ENCODE measurements around the gene LSM14A. TPM values are rescaled to one million over a fixed set of nuclear protein-coding genes. Genes with fewer than 3 reads are reported as not detected.
A peak's percentile ranks its signal among the peaks of the same experiment; 100 is the strongest.

The LSM14A gene
- total RNA-seq, 2 experiments from 2014 or later, result 182 to 189 TPM

DNA sequence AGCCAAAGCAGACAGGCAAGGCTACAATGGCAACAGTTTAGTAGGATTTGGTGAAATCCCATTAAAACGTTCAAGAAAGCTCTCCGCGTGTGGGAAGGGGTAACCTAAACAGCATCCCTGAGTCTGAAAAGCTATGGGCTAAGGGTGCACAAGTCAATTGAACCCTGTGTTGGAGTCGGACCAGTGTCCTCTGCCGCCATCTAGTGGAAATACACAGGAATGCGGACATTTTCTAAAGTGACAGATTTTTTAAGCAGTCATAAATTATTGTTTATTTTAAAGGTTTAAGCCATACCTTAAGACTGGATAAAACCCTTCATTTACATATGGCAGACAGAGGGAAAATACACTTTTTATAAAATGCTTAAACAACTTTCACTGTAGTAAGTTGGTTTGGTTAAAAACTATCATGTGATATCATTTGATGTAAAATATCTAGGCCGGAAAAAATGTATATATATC is 26.5 kb upstream of the LSM14A start:
- no peaks in the 10 kb centered on the region for H3K9me3 ChIP-seq (ENCODE audit: low read length)
- no TSS peak for BruUV-seq (replicated peaks)
- H3K4me3 ChIP-seq (ENCODE audit: low read depth, low read length, poor library complexity, severe bottlenecking), result no peak overlapping the region
- H3K4me2 ChIP-seq (ENCODE audit: low read length), result no peak overlapping the region
- no peak overlapping the region for H2AFZ ChIP-seq (ENCODE audit: low read length)
- peak; percentile 71 for DNase-seq (ENCODE audit: low spot score)
- ChIA-PET CTCF (ENCODE audit: unreplicated experiment) (interaction anchor here (1.0 to 1.1 kb wide), 2 partner anchors 26 to 56 kb away, joined by 3 to 4 read pairs; no protein-coding TSS in a partner anchor), POLR2A (interaction anchor here (1.0 kb wide), 1 partner anchor 9 kb away, joined by 4 read pairs; no protein-coding TSS in a partner anchor)
- no peak overlapping the region for H3K27ac ChIP-seq (ENCODE audit: low read depth, low read length, poor library complexity, severe bottlenecking)
- no peaks in the 10 kb centered on the region for H3K79me2 ChIP-seq (ENCODE audit: insufficient read depth, low read depth, low read length)
- intact Hi-C loops (cut with micrococcal nuclease; ENCODE audit: unreplicated experiment), result loop anchor here (1.0 to 2.0 kb wide), 2 partner anchors 24 to 103 kb away; no protein-coding TSS in a partner anchor
- no peaks in the 10 kb centered on the region for H3K9me2 ChIP-seq (ENCODE audit: insufficient read depth, low read length)
- H4K20me1 ChIP-seq (ENCODE audit: insufficient read depth, low read length), result no peaks in the 10 kb centered on the region
- no peaks in the 10 kb centered on the region for H3K36me3 ChIP-seq (ENCODE audit: insufficient read depth, low read length)
- no peaks in the 10 kb centered on the region for H3K4me1 ChIP-seq (ENCODE audit: insufficient read depth, low read length, poor library complexity, severe bottlenecking)
- TF ChIP-seq EZH2phosphoT487 (IDR thresholded peaks at IDR 0.05; ENCODE audit: borderline replicate concordance, low read depth, low read length), result no peak
- TF ChIP-seq, protein P1, sequence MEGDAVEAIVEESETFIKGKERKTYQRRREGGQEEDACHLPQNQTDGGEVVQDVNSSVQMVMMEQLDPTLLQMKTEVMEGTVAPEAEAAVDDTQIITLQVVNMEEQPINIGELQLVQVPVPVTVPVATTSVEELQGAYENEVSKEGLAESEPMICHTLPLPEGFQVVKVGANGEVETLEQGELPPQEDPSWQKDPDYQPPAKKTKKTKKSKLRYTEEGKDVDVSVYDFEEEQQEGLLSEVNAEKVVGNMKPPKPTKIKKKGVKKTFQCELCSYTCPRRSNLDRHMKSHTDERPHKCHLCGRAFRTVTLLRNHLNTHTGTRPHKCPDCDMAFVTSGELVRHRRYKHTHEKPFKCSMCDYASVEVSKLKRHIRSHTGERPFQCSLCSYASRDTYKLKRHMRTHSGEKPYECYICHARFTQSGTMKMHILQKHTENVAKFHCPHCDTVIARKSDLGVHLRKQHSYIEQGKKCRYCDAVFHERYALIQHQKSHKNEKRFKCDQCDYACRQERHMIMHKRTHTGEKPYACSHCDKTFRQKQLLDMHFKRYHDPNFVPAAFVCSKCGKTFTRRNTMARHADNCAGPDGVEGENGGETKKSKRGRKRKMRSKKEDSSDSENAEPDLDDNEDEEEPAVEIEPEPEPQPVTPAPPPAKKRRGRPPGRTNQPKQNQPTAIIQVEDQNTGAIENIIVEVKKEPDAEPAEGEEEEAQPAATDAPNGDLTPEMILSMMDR (conservative IDR thresholded peaks at IDR 0.05; ENCODE audit: low read length), result peak; percentile 95

DNA sequence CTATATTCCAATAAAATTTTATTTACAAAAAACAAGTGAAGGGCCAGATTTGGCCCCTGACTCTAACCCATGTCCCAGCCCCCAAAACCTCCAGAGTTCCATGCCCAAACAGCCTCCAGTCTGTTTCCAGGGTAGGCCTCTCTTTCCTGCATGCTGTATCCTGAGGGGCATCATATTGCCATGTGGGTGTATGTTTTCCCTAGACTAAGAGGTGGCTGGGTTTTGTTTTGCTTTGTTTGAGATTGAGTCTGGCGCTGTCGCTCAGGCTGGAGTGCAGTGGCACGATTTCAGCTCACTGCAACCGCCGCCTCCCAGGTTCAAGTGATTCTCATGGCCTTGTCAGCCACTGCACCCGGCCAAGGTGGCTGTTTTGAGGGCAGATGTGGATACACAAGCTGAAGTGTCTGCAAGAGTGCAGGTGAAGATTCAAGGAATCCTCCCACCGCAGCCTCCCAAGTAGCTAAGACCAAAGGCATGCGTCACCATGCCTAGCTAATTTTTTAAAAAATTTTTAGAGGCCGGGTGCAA is 23.6 kb upstream of the LSM14A start:
- TF ChIP-seq EZH2phosphoT487 (IDR thresholded peaks at IDR 0.05; ENCODE audit: borderline replicate concordance, low read depth, low read length), result no peak
- TF ChIP-seq, protein P1 (conservative IDR thresholded peaks at IDR 0.05; ENCODE audit: low read length), result no peak
- H2AFZ ChIP-seq (ENCODE audit: low read length), result no peak overlapping the region
- H3K36me3 ChIP-seq (ENCODE audit: insufficient read depth, low read length), result no peaks in the 10 kb centered on the region
- H3K27ac ChIP-seq (ENCODE audit: low read depth, low read length, poor library complexity, severe bottlenecking), result no peak overlapping the region
- no TSS peak for BruUV-seq (replicated peaks)
- H3K79me2 ChIP-seq (ENCODE audit: insufficient read depth, low read depth, low read length), result no peaks in the 10 kb centered on the region
- ChIA-PET POLR2A (interaction anchor here (0.6 to 0.8 kb wide), 3 partner anchors 20 to 628 kb away, joined by 3 to 4 read pairs (median 3); no protein-coding TSS in a partner anchor), CTCF (ENCODE audit: unreplicated experiment) (no interaction called here)
- no peaks in the 10 kb centered on the region for H4K20me1 ChIP-seq (ENCODE audit: insufficient read depth, low read length)
- no peak for DNase-seq (ENCODE audit: low spot score)
- H3K4me3 ChIP-seq (ENCODE audit: low read depth, low read length, poor library complexity, severe bottlenecking), result no peak overlapping the region
- H3K9me2 ChIP-seq (ENCODE audit: insufficient read depth, low read length), result no peaks in the 10 kb centered on the region
- no peaks in the 10 kb centered on the region for H3K9me3 ChIP-seq (ENCODE audit: low read length)
- no peaks in the 10 kb centered on the region for H3K4me1 ChIP-seq (ENCODE audit: insufficient read depth, low read length, poor library complexity, severe bottlenecking)
- intact Hi-C loops (cut with micrococcal nuclease; ENCODE audit: unreplicated experiment), result no loop called here
- no peak overlapping the region for H3K4me2 ChIP-seq (ENCODE audit: low read length)

DNA sequence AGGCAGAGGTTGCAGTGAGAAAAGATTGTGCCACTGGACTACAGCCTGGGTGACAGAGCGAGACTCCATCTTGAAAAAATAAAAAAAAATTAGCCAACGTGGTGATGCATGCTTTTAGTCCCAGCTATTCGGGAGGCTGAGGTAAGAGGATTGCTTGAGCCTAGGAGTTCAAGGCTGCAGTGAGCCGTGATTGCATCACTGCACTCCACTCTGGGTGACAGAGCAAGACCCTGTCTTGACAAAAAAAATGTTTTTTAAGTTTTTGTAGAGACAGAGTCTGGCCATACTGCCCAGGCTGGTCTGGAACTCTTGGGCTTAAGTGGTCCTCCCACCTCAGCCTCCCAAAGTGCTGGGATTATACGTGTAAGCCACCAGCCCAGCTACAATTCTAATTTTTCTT is 22.4 kb upstream of the LSM14A start:
- intact Hi-C loops (cut with micrococcal nuclease; ENCODE audit: unreplicated experiment), result no loop called here
- DNase-seq (ENCODE audit: low spot score), result no peak
- no peak overlapping the region for H3K4me2 ChIP-seq (ENCODE audit: low read length)
- no peaks in the 10 kb centered on the region for H3K36me3 ChIP-seq (ENCODE audit: insufficient read depth, low read length)
- no peaks in the 10 kb centered on the region for H3K9me2 ChIP-seq (ENCODE audit: insufficient read depth, low read length)
- no peaks in the 10 kb centered on the region for H3K9me3 ChIP-seq (ENCODE audit: low read length)
- no peak overlapping the region for H3K4me3 ChIP-seq (ENCODE audit: low read depth, low read length, poor library complexity, severe bottlenecking)
- no TSS peak for BruUV-seq (replicated peaks)
- no peaks in the 10 kb centered on the region for H3K4me1 ChIP-seq (ENCODE audit: insufficient read depth, low read length, poor library complexity, severe bottlenecking)
- ChIA-PET POLR2A (interaction anchor here (0.6 kb wide), 1 partner anchor 28 kb away, joined by 3 read pairs; no protein-coding TSS in a partner anchor), CTCF (ENCODE audit: unreplicated experiment) (no interaction called here)
- H3K79me2 ChIP-seq (ENCODE audit: insufficient read depth, low read depth, low read length), result no peaks in the 10 kb centered on the region
- H3K27ac ChIP-seq (ENCODE audit: low read depth, low read length, poor library complexity, severe bottlenecking), result no peak overlapping the region
- H4K20me1 ChIP-seq (ENCODE audit: insufficient read depth, low read length), result no peaks in the 10 kb centered on the region
- TF ChIP-seq, protein P1 (conservative IDR thresholded peaks at IDR 0.05; ENCODE audit: low read length), result no peak
- TF ChIP-seq EZH2phosphoT487 (IDR thresholded peaks at IDR 0.05; ENCODE audit: borderline replicate concordance, low read depth, low read length), result no peak
- no peak overlapping the region for H2AFZ ChIP-seq (ENCODE audit: low read length)

Data from OCI-LY7 (cell line).